ENCODE results near the gene CSN1S1.

GRCh38 chr4:69995526-69996016 is 64.7 kb downstream of the CSN1S1 start, which contains the start of gene STATH:
- no peak for TF ChIP-seq SP1 (CRISPR knock-in tag; conservative IDR thresholded peaks at IDR 0.05)
- TF ChIP-seq, protein P1, sequence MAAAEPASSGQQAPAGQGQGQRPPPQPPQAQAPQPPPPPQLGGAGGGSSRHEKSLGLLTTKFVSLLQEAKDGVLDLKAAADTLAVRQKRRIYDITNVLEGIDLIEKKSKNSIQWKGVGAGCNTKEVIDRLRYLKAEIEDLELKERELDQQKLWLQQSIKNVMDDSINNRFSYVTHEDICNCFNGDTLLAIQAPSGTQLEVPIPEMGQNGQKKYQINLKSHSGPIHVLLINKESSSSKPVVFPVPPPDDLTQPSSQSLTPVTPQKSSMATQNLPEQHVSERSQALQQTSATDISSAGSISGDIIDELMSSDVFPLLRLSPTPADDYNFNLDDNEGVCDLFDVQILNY (CRISPR knock-in tag; IDR thresholded peaks at IDR 0.05), result no peak
- TF ChIP-seq TEAD1 (CRISPR knock-in tag; IDR thresholded peaks at IDR 0.05), result no peak
- no peak for TF ChIP-seq TEAD4 (CRISPR knock-in tag; IDR thresholded peaks at IDR 0.05)
- TF ChIP-seq, protein P2, sequence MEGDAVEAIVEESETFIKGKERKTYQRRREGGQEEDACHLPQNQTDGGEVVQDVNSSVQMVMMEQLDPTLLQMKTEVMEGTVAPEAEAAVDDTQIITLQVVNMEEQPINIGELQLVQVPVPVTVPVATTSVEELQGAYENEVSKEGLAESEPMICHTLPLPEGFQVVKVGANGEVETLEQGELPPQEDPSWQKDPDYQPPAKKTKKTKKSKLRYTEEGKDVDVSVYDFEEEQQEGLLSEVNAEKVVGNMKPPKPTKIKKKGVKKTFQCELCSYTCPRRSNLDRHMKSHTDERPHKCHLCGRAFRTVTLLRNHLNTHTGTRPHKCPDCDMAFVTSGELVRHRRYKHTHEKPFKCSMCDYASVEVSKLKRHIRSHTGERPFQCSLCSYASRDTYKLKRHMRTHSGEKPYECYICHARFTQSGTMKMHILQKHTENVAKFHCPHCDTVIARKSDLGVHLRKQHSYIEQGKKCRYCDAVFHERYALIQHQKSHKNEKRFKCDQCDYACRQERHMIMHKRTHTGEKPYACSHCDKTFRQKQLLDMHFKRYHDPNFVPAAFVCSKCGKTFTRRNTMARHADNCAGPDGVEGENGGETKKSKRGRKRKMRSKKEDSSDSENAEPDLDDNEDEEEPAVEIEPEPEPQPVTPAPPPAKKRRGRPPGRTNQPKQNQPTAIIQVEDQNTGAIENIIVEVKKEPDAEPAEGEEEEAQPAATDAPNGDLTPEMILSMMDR (IDR thresholded peaks at IDR 0.05), result no peak
- TF ChIP-seq MYBL2 (CRISPR knock-in tag; IDR thresholded peaks at IDR 0.05), result no peak
- no peak for TF ChIP-seq RORB (CRISPR knock-in tag; IDR thresholded peaks at IDR 0.05)
- TF ChIP-seq, protein P3, sequence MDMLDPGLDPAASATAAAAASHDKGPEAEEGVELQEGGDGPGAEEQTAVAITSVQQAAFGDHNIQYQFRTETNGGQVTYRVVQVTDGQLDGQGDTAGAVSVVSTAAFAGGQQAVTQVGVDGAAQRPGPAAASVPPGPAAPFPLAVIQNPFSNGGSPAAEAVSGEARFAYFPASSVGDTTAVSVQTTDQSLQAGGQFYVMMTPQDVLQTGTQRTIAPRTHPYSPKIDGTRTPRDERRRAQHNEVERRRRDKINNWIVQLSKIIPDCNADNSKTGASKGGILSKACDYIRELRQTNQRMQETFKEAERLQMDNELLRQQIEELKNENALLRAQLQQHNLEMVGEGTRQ (CRISPR knock-in tag; IDR thresholded peaks at IDR 0.05), result no peak
- TF ChIP-seq ATF1 (CRISPR knock-in tag; IDR thresholded peaks at IDR 0.05), result no peak

Measured in WTC11 (cell line).